Vagina (tissue), 2 donors: Measurements from ENCODE around the gene PLEKHG4B. TPM values are rescaled to one million over a fixed set of nuclear protein-coding genes. Genes with fewer than 3 reads are reported as not detected.

Experiments used
- DNase-seq, 2 donors: peaks; one replicate each; pipeline ENCODE4 v3.0.0-alpha.2; 2017; ENCODE audit errors: extremely low spot score in 2 of 2
- H3K27ac ChIP-seq: fragments of 200-600 bp; sonication (generic); one replicate; pipeline ENCODE4 v1.5.1; 2019
- H3K27me3 ChIP-seq: fragments of 200-600 bp; sonication (generic); one replicate; pipeline ENCODE4 v1.5.1; 2019
- H3K36me3 ChIP-seq, 2 donors: fragments of 200-600 bp; sonication (generic); one replicate each; pipeline ENCODE4 v1.5.1; 2017 to 2019
- H3K4me1 ChIP-seq: fragments of 200-600 bp; sonication (generic); one replicate; pipeline ENCODE4 v1.5.1; 2019
- H3K4me3 ChIP-seq, 2 donors: fragments of 200-600 bp; sonication (generic); 1 replicate in 1 of 2; 2 replicates in 1 of 2; pipeline ENCODE4 v1.5.1; 2016 to 2019
- H3K9me3 ChIP-seq: fragments of 200-600 bp; sonication (generic); one replicate; pipeline ENCODE4 v1.5.1; 2019
- CTCF ChIP-seq, 3 experiments: fragments of 450-650 bp in 2 of 3; fragments of 200-600 bp in 1 of 3; sonication (generic) in 1 of 3; IDR thresholded peaks; one replicate each; pipeline ENCODE4 v1.5.1; 2017 to 2019; ENCODE audit warnings: antibody characterized with exemption in 3 of 3, mild to moderate bottlenecking in 2 of 3, moderate library complexity in 2 of 3
- POLR2A ChIP-seq, 2 donors: fragments of 450-650 bp; IDR thresholded peaks; one replicate each; pipeline ENCODE4 v1.6.1; 2017; ENCODE audit warnings: antibody characterized with exemption in 2 of 2, mild to moderate bottlenecking in 2 of 2, moderate library complexity in 2 of 2
- POLR2AphosphoS5 ChIP-seq, 2 donors: sonication (generic); formaldehyde crosslinking; IDR thresholded peaks; one replicate each; pipeline ENCODE4 v1.9.0; 2017; ENCODE audit warnings: antibody characterized with exemption in 2 of 2, mild to moderate bottlenecking in 2 of 2, low read depth in 1 of 2; ENCODE audit not compliant: insufficient read depth in 1 of 2
- intact Hi-C: fragments of 100-400 bp; cut with DNase I; formaldehyde crosslinking; loops from one replicate; pipeline ENCODE4 v1.15.1; 2023
- total RNA-seq: library from RNA; depleted of rRNA; stranded (reverse); fragments of >200 nt; gene quantifications from one replicate; pipeline ENCODE4 v1.2.3, GENCODE V29; 2016

PLEKHG4B gene
- total RNA-seq, 1 donor from 2014 or later, result 0.74 TPM

GRCh38 chr5:144941-145340, 53.0 kb downstream of the PLEKHG4B start:
- H3K4me1 ChIP-seq, result no peaks in the 10 kb centered on the region
- DNase-seq, result no peak
- H3K9me3 ChIP-seq, result peaks cover 11% of the 10 kb centered on the region
- H3K27me3 ChIP-seq, result no peaks in the 10 kb centered on the region
- TF ChIP-seq CTCF (IDR thresholded peaks at IDR 0.05) (no peak), POLR2A (IDR thresholded peaks at IDR 0.05) (no peak), POLR2AphosphoS5 (IDR thresholded peaks at IDR 0.05; ENCODE audit: insufficient read depth in 1 of 2, low read depth in 1 of 2) (no peak)
- intact Hi-C loops, result no loop called here
- no peaks in the 10 kb centered on the region for H3K36me3 ChIP-seq
- H3K27ac ChIP-seq, result no peak overlapping the region
- no peak overlapping the region for H3K4me3 ChIP-seq

GRCh38 chr5:145585-146323, 53.8 kb downstream of the PLEKHG4B start:
- intact Hi-C loops, result no loop called here
- no peak for DNase-seq
- Histone ChIP-seq H3K9me3 (peaks cover 11% of the 10 kb centered on the region), H3K27ac (no peak overlapping the region), H3K36me3 (no peaks in the 10 kb centered on the region), H3K27me3 (no peaks in the 10 kb centered on the region), H3K4me1 (no peaks in the 10 kb centered on the region), H3K4me3 (no peak overlapping the region)
- TF ChIP-seq POLR2A (IDR thresholded peaks at IDR 0.05) (no peak), POLR2AphosphoS5 (IDR thresholded peaks at IDR 0.05; ENCODE audit: insufficient read depth in 1 of 2, low read depth in 1 of 2) (no peak), CTCF (IDR thresholded peaks at IDR 0.05) (no peak)

GRCh38 chr5:147751-148150, 55.8 kb downstream of the PLEKHG4B start:
- no peak overlapping the region for H3K4me3 ChIP-seq
- H3K9me3 ChIP-seq, result peaks cover 11% of the 10 kb centered on the region
- H3K27me3 ChIP-seq, result no peaks in the 10 kb centered on the region
- TF ChIP-seq POLR2A (IDR thresholded peaks at IDR 0.05), result no peak
- no peak for TF ChIP-seq CTCF (IDR thresholded peaks at IDR 0.05)
- no peak for TF ChIP-seq POLR2AphosphoS5 (IDR thresholded peaks at IDR 0.05; ENCODE audit: insufficient read depth in 1 of 2, low read depth in 1 of 2)
- intact Hi-C loops, result no loop called here
- no peaks in the 10 kb centered on the region for H3K36me3 ChIP-seq
- H3K4me1 ChIP-seq, result no peaks in the 10 kb centered on the region
- no peak overlapping the region for H3K27ac ChIP-seq
- DNase-seq, result no peak

DNA sequence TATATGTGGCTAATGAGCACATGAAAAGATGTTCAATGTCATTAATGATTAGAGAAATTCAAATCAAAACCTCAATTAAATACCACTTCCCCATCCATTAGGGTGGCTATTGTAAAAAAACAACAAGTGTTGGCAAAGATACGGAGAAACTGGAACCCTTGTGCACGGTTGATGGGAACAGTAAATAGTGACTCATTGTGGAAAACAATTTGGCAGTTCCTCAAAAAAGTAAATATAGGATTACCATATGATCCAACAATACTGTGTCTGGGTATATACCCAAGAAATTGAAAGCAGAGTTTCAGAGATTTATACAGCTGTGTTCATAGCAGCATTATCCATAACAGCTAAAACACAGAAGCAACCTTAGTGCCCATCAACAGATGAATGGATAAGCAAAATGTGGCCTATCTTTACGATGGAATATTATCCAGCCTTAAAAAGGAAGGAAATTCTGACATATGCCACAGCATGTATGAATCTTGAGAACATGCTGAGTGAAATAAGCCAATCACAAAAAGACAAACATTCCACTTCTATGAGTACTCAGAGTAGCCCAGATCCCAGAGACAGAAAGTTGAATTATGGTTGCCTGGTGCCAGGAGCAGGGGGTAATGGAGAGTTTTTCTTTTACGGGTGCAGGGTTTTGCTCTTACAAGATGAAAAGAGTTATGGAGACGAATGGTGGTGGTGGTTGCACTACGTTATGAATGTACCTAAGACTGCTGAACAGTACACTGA, 57.9 kb downstream of the PLEKHG4B start:
- no peak overlapping the region for H3K4me3 ChIP-seq
- no peaks in the 10 kb centered on the region for H3K27me3 ChIP-seq
- H3K36me3 ChIP-seq, result no peaks in the 10 kb centered on the region
- DNase-seq, result no peak
- no peaks in the 10 kb centered on the region for H3K4me1 ChIP-seq
- no peak overlapping the region for H3K27ac ChIP-seq
- TF ChIP-seq CTCF (IDR thresholded peaks at IDR 0.05) (no peak), POLR2AphosphoS5 (IDR thresholded peaks at IDR 0.05; ENCODE audit: insufficient read depth in 1 of 2, low read depth in 1 of 2) (no peak), POLR2A (IDR thresholded peaks at IDR 0.05) (no peak)
- H3K9me3 ChIP-seq, result peaks cover 11% of the 10 kb centered on the region
- intact Hi-C loops, result no loop called here

- intact Hi-C loops, result no loop called here
- Histone ChIP-seq H3K27me3 (no peaks in the 10 kb centered on the region), H3K27ac (no peak overlapping the region), H3K4me1 (no peaks in the 10 kb centered on the region), H3K36me3 (no peaks in the 10 kb centered on the region), H3K4me3 (no peak overlapping the region), H3K9me3 (peaks cover 11% of the 10 kb centered on the region)
- no peak for TF ChIP-seq POLR2A (IDR thresholded peaks at IDR 0.05)
- DNase-seq, result no peak
These were observed 58.8 kb downstream of the PLEKHG4B start for GRCh38 chr5:150746-151145.
